Measurements from ENCODE around the gene TTLL7.
A peak's percentile ranks its signal among the peaks of the same experiment; 100 is the strongest.

Gene TTLL7

DNA sequence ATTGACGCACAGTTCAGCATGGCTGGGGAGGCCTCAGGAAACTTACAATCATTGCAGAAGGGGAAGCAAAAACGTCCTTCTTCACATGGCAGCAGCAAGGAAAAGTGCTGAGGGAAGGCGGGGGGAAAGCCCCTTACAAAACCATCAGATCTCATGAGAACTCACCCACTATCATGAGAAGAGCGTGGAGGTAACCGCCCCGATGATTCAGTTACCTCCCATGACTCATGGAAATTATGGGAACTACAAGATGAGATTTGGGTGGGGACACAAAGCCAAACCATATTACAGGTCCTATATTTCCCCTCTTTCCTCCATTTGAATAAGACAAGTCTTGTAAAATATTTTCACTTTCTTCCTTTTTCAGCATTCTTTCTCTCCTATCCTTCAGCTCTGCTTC is 7.7 kb upstream of the TTLL7 start:
- TF ChIP-seq, protein P1, sequence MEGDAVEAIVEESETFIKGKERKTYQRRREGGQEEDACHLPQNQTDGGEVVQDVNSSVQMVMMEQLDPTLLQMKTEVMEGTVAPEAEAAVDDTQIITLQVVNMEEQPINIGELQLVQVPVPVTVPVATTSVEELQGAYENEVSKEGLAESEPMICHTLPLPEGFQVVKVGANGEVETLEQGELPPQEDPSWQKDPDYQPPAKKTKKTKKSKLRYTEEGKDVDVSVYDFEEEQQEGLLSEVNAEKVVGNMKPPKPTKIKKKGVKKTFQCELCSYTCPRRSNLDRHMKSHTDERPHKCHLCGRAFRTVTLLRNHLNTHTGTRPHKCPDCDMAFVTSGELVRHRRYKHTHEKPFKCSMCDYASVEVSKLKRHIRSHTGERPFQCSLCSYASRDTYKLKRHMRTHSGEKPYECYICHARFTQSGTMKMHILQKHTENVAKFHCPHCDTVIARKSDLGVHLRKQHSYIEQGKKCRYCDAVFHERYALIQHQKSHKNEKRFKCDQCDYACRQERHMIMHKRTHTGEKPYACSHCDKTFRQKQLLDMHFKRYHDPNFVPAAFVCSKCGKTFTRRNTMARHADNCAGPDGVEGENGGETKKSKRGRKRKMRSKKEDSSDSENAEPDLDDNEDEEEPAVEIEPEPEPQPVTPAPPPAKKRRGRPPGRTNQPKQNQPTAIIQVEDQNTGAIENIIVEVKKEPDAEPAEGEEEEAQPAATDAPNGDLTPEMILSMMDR (conservative IDR thresholded peaks at IDR 0.05; ENCODE audit: control insufficient read depth, insufficient read depth, low read depth, low read length): no peak
- H3K4me3 ChIP-seq (ENCODE audit: control insufficient read depth, low read depth, low read length): no peak overlapping the region
- DNase-seq (ENCODE audit: low read depth): no peak

DNA sequence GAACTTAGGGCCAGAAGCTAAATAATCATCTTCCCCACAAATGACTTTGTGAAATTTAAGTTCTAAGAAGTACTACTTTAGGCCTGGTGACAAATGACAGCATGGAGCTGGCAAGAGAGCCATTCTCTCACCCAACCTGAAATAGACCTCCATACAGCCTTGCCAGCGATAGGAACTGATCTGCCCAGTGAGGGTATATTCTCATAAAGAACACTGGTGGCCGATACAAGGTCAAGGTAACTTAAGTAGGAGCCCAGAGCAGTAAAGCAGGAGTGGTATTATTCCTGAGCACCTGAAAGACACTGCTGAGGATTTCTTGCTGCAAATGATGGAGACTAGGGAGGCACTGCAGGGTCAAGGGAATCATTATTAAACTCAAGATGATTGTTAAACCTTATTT is 2.6 kb upstream of the TTLL7 start:
- TF ChIP-seq, protein P1 (conservative IDR thresholded peaks at IDR 0.05; ENCODE audit: control insufficient read depth, insufficient read depth, low read depth, low read length): no peak
- no peak overlapping the region for H3K4me3 ChIP-seq (ENCODE audit: control insufficient read depth, low read depth, low read length)
- no peak for DNase-seq (ENCODE audit: low read depth)

DNA sequence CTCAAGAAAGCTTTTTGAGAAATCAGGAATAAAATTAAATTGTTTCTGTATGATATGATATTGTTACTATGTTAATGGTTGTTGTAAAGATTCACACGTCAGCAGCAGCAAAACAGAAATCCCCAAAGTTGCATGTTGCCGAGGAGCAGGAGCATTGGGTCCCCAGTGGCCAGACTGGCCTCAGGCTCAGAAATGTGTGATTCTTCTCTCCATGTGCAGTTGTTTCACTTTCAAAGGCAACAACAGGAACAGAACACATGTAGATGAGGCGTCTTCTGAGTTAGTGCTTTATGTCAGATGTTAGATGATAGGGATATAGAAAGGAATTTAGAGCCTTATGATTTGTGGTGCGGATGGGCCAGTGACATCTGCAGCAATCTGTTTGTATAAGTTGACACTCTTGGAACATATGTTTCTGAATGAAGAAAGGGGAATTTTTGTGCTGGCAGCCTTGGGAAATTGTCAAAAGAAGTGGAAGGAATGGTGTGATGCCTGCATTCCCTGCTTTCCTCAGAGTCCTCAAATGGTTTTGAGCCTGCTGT is 2.1 kb upstream of the TTLL7 start:
- TF ChIP-seq, protein P1 (conservative IDR thresholded peaks at IDR 0.05; ENCODE audit: control insufficient read depth, insufficient read depth, low read depth, low read length): no peak
- DNase-seq (ENCODE audit: low read depth): no peak
- H3K4me3 ChIP-seq (ENCODE audit: control insufficient read depth, low read depth, low read length): no peak overlapping the region

DNA sequence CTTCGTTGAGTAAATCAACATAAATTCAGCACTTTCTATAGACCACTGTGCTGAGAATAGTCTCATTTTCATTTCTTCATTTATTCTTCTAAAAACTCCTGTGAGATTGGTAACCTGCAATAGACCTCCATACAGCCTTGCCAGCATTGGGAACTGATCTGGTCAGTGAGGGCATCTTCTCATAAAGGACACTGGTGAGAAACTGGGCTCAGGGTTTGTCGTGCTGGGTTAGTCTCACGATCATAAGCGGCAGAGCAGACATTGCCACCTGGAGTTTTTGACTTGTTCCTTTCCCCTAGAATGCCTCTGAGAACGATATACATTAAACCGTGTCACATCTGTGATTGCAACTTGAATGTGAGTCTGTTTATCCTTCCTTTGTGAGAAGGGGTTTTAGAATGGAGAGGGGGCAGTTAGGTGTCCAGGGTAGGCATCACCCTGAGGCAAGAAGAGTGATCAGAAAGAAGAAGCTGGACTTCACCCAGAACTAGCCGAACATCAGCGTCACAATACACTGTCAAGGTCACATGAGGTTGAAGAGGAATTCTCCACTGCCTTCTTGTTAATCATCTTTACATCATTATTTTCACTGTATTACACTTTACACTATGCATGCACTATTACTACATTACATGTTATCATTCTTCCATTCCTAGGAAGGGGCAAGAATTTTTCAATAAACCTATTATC is 1.4 kb upstream of the TTLL7 start:
- DNase-seq (ENCODE audit: low read depth): no peak
- H3K4me3 ChIP-seq (ENCODE audit: control insufficient read depth, low read depth, low read length): no peak overlapping the region
- TF ChIP-seq, protein P1 (conservative IDR thresholded peaks at IDR 0.05; ENCODE audit: control insufficient read depth, insufficient read depth, low read depth, low read length): no peak

DNA sequence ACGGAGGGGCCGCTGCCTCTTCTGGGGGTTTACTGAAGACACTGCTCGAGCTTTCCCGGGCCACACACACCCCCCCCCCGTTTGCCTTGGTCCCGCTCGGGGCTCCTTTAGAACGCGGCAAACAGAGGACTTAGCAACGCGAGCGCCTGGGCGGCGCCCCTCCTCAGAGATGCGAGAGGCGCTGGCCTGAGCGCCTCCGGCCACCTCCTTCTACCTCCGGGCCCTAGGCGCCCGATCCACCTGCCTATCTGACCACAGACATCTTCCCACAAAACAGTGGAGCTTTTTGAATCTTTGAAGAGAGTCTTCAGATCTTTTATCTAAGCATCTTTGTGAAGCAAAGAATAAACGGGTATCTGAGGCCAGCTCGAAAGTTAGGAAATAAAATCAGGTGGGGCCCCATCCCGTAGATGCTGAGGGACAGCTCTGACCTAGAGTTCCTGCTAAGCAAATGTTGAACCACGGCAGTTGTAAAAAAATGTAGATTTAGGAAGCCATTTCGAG is 436 bp upstream of the TTLL7 start:
- H3K4me3 ChIP-seq (ENCODE audit: control insufficient read depth, low read depth, low read length): peak overlapping the region; percentile 75
- TF ChIP-seq, protein P1 (conservative IDR thresholded peaks at IDR 0.05; ENCODE audit: control insufficient read depth, insufficient read depth, low read depth, low read length): no peak
- peak; percentile 63 for DNase-seq (ENCODE audit: low read depth)

DNA sequence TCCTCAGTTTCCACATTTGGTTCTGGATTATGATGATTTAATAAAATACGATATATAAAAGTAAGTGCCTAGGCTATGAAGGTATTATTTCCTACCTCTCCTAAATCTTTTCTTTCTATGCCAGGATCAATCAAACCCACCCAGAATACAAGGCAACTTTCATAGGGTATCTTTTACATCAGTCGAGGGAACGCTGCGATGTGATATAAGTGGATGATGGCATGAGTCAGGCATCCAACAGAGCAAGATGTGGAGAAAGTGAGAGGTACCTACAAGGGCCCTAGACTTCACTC is 781 bp downstream of the TTLL7 start:
- DNase-seq (ENCODE audit: low read depth): peak; percentile 16
- TF ChIP-seq, protein P1 (conservative IDR thresholded peaks at IDR 0.05; ENCODE audit: control insufficient read depth, insufficient read depth, low read depth, low read length): no peak
- peak overlapping the region; percentile 75 for H3K4me3 ChIP-seq (ENCODE audit: control insufficient read depth, low read depth, low read length)
